Parathyroid adenoma (tissue), 2 donors: ENCODE data around the gene NFE2L3.

ENCODE experiments used
- H2AFZ ChIP-seq: fragments of 300-600 bp; sonication (generic); one replicate; pipeline ENCODE4 v1.7.0; 2017; ENCODE audit warnings: antibody characterized with exemption, mild to moderate bottlenecking
- H3K27ac ChIP-seq: fragments of 300-600 bp; sonication (generic); one replicate; pipeline ENCODE4 v1.7.0; 2017
- H3K27me3 ChIP-seq: fragments of 300-600 bp; sonication (generic); one replicate; pipeline ENCODE4 v1.7.0; 2017; ENCODE audit warnings: low read length; ENCODE audit not compliant: control insufficient read depth, insufficient read depth
- H3K36me3 ChIP-seq: fragments of 300-600 bp; sonication (generic); one replicate; pipeline ENCODE4 v1.7.0; 2017; ENCODE audit warnings: low read length; ENCODE audit not compliant: control insufficient read depth, insufficient read depth
- H3K4me1 ChIP-seq: fragments of 300-600 bp; sonication (generic); one replicate; pipeline ENCODE4 v1.7.0; 2017; ENCODE audit warnings: control low read depth
- H3K4me2 ChIP-seq: fragments of 300-600 bp; sonication (generic); one replicate; pipeline ENCODE4 v1.7.0; 2017; ENCODE audit warnings: low read length
- H3K4me3 ChIP-seq: fragments of 300-600 bp; sonication (generic); one replicate; pipeline ENCODE4 v1.7.0; 2017; ENCODE audit warnings: low read depth, low read length
- H3K79me2 ChIP-seq: fragments of 300-600 bp; sonication (generic); one replicate; pipeline ENCODE4 v1.7.0; 2017; ENCODE audit warnings: control low read depth
- H3K9ac ChIP-seq: fragments of 300-600 bp; sonication (generic); one replicate; pipeline ENCODE4 v1.7.0; 2017; ENCODE audit warnings: mild to moderate bottlenecking
- H3K9me3 ChIP-seq: fragments of 300-600 bp; sonication (generic); one replicate; pipeline ENCODE4 v1.7.0; 2017; ENCODE audit warnings: low read length; ENCODE audit not compliant: control insufficient read depth
- TF ChIP-seq, protein P1 (sequence below): fragments of 300-600 bp; sonication (generic); IDR thresholded peaks from one replicate; pipeline ENCODE4 v1.7.0; 2017; ENCODE audit warnings: antibody characterized with exemption, mild to moderate bottlenecking
- donor health status: primary hyperparathyroidism.

Gene NFE2L3

DNA sequence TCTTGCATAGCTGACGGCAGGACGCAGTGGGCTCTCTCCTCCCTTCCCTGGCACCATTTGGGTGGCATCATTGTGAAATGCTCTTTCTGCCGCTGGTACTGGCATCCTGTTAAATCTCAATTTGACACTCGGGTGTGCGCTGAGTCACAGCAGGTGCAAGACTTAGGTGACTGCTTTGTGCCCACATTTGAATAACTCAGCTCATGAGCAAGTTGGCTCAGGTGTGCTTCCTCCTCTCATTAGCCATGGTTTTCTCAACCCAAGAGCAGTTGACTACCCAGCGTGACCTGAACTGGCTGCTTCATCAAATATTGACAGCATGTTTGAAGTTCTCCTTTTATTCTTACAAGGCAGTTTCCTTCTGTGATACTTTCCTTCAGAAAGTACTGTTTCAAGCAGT lies 24.6 kb upstream of the NFE2L3 start:
- no peak overlapping the region for H3K4me2 ChIP-seq
- no peak overlapping the region for H3K27ac ChIP-seq
- TF ChIP-seq, protein P1, sequence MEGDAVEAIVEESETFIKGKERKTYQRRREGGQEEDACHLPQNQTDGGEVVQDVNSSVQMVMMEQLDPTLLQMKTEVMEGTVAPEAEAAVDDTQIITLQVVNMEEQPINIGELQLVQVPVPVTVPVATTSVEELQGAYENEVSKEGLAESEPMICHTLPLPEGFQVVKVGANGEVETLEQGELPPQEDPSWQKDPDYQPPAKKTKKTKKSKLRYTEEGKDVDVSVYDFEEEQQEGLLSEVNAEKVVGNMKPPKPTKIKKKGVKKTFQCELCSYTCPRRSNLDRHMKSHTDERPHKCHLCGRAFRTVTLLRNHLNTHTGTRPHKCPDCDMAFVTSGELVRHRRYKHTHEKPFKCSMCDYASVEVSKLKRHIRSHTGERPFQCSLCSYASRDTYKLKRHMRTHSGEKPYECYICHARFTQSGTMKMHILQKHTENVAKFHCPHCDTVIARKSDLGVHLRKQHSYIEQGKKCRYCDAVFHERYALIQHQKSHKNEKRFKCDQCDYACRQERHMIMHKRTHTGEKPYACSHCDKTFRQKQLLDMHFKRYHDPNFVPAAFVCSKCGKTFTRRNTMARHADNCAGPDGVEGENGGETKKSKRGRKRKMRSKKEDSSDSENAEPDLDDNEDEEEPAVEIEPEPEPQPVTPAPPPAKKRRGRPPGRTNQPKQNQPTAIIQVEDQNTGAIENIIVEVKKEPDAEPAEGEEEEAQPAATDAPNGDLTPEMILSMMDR, result no peak
- no peaks in the 10 kb centered on the region for H3K36me3 ChIP-seq
- H3K79me2 ChIP-seq, result no peaks in the 10 kb centered on the region
- no peaks in the 10 kb centered on the region for H3K9me3 ChIP-seq
- H3K4me1 ChIP-seq, result no peaks in the 10 kb centered on the region
- H3K27me3 ChIP-seq, result no peaks in the 10 kb centered on the region
- no peak overlapping the region for H2AFZ ChIP-seq
- H3K9ac ChIP-seq, result no peak overlapping the region
- H3K4me3 ChIP-seq, result no peak overlapping the region

DNA sequence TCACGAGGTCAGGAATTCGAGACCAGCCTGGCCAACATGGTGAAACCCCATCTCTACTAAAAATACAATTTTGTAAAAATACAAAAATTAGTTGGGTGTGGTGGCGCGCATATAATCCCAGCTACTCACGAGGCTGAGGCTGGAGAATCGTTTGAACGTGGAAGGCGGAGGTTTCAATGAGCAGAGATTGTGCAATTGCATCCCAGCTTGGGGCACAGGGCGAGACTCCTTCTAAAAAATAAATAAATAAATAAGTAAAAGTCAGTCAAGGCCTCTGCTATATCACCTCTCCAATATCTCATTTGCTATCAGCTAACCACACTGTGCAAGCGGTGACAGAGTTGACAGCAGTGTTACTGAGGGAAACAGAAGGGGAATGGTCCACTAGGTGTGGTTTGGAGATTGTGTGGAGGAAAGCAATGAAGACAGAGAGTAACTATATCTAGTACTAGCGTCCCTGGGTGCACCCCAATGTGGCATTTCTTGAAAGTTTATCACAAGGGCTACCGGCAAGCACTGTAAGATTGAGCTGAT lies 20.9 kb upstream of the NFE2L3 start:
- Histone ChIP-seq H3K27ac (no peak overlapping the region), H3K9me3 (no peaks in the 10 kb centered on the region), H3K36me3 (no peaks in the 10 kb centered on the region), H3K4me1 (no peaks in the 10 kb centered on the region), H3K4me3 (no peak overlapping the region), H3K79me2 (no peaks in the 10 kb centered on the region), H3K9ac (no peak overlapping the region), H3K4me2 (no peak overlapping the region), H2AFZ (no peak overlapping the region), H3K27me3 (no peaks in the 10 kb centered on the region)
- TF ChIP-seq, protein P1, result no peak

DNA sequence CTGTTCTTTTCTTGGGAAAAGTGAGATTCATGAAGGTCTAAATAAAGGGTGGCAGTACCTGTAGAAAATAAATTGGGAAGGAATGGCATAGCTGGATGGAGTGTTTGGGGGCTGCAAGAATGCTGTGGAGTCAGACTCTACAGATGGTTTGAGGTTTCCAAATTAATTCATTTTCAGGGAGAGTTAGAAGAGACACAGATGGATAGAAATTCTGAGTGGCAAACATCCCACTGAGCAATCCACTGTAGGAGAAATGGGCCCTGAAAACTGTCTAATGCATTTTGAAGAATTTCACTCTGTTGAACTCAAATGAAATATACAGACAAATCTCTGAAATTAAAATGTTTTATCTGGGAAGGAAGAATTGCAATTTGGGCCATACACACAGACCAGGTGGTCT lies 16.9 kb upstream of the NFE2L3 start:
- Histone ChIP-seq H2AFZ (no peak overlapping the region), H3K4me3 (no peak overlapping the region), H3K36me3 (no peaks in the 10 kb centered on the region), H3K79me2 (no peaks in the 10 kb centered on the region), H3K4me2 (no peak overlapping the region), H3K9me3 (no peaks in the 10 kb centered on the region), H3K27me3 (no peaks in the 10 kb centered on the region), H3K4me1 (no peaks in the 10 kb centered on the region), H3K27ac (no peak overlapping the region), H3K9ac (no peak overlapping the region)
- TF ChIP-seq, protein P1, result no peak

DNA sequence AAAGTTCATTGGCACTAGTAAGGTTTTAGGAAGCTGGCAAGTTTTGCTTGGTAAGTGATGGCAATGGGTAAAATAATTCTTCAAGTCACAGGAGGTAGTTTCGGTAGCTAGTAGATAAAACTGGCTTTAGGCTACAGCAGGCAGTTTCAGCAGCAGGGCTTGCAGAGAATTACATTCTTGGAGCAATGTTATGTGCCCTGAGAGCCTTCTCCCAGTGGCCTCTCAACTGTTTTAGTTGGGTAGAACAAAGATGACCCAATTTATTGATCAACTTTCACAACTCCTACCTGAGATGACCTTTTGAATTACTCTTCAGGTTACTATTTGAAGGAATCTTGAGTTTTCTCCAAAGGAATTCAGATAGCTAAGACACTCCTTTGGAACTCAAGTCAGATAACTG lies 16.4 kb upstream of the NFE2L3 start:
- H3K4me2 ChIP-seq, result no peak overlapping the region
- H3K4me1 ChIP-seq, result no peaks in the 10 kb centered on the region
- no peaks in the 10 kb centered on the region for H3K27me3 ChIP-seq
- no peak overlapping the region for H2AFZ ChIP-seq
- TF ChIP-seq, protein P1, result no peak
- no peak overlapping the region for H3K27ac ChIP-seq
- H3K9ac ChIP-seq, result no peak overlapping the region
- H3K9me3 ChIP-seq, result no peaks in the 10 kb centered on the region
- H3K36me3 ChIP-seq, result no peaks in the 10 kb centered on the region
- H3K79me2 ChIP-seq, result no peaks in the 10 kb centered on the region
- H3K4me3 ChIP-seq, result no peak overlapping the region

DNA sequence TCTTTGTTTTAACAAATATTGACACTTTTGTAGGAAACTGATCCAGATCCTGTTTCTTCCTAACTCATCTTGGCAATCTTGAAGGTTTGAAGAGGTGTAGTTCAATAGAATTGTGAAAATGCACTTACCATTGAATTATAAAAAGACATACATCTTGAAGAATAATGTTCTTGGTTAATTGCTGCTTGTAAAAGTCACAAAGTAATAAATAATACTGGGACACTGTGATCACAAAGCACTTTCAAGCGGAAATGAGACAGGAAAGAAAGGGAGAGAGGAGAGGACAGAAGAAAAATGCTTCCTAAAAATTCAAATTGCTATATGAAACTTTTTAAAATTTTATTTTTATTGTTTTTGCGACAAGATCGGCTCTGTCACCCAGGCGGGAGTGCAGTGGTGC lies 15.2 kb upstream of the NFE2L3 start:
- H2AFZ ChIP-seq, result no peak overlapping the region
- H3K27me3 ChIP-seq, result no peaks in the 10 kb centered on the region
- H3K4me1 ChIP-seq, result no peaks in the 10 kb centered on the region
- H3K9ac ChIP-seq, result no peak overlapping the region
- H3K36me3 ChIP-seq, result no peaks in the 10 kb centered on the region
- no peaks in the 10 kb centered on the region for H3K79me2 ChIP-seq
- H3K4me3 ChIP-seq, result no peak overlapping the region
- no peaks in the 10 kb centered on the region for H3K9me3 ChIP-seq
- no peak overlapping the region for H3K4me2 ChIP-seq
- TF ChIP-seq, protein P1, result no peak
- no peak overlapping the region for H3K27ac ChIP-seq
